ENCODE results near the gene IQCH. TPM values are rescaled to one million over a fixed set of nuclear protein-coding genes. Genes with fewer than 3 reads are reported as not detected.

IQCH gene
- total and polyA plus RNA-seq, 4 donors: 2.4 to 9.0 (median 4.8) TPM

DNA sequence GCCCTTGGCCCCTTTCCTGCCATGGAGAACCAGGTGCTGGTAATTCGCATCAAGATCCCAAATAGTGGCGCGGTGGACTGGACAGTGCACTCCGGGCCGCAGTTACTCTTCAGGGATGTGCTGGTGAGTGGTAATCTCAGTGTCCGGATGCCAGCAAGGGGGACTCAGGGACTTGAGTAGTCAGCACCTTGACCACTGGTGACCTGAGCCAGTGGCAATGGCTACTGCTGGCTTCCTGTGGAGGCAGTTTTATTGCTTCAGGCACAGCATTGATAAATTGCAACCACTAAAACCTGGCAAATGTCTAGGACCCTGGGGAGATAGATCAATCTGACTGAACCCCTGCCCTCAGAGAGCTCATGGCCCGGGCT lies 288.7 kb downstream of the IQCH start:
- WGBS (ENCODE audit: insufficient coverage): 52% methylated on average over 5 of the region's 7 CpGs
- Histone ChIP-seq H3K27ac (ENCODE audit: low read depth, low read length) (peak overlapping the region; percentile 78), H3K36me3 (ENCODE audit: control insufficient read depth, insufficient read depth, low read length) (no peaks in the 10 kb centered on the region), H3K9me3 (ENCODE audit: control insufficient read depth, insufficient read depth, low read length) (no peaks in the 10 kb centered on the region), H3K4me1 (ENCODE audit: control insufficient read depth, insufficient read depth, low read length) (peaks cover 24% of the 10 kb centered on the region), H3K4me3 (ENCODE audit: low read depth, low read length) (peak overlapping the region; percentile 78), H3K27me3 (ENCODE audit: control insufficient read depth, insufficient read depth, low read length) (no peaks in the 10 kb centered on the region)
- peak in 1 of 6 donors; percentile 24 for DNase-seq (ENCODE audit: low read depth in 4 of 6, low spot score in 6 of 6)

DNA sequence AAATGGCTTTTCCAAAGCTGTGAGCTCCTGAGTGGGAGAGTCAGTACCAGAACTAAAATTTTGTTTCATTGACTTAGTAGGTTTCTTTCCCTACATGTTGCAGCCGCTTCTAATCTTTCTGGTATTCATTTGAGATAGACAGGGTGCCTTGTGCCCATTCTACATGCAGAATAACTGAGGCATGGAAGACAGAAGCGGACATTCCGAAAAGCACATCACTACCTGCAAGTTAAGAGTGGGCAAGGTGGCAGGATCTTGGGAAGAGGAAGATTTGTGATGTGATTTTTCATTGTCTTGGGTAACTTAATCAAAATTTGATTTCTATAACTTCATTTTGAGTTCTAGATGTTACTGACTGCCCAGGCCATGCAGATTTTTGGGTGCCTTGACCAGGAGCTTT lies 289.9 kb downstream of the IQCH start:
- Histone ChIP-seq H3K4me3 (ENCODE audit: low read depth, low read length) (no peak overlapping the region), H3K9me3 (ENCODE audit: control insufficient read depth, insufficient read depth, low read length) (no peaks in the 10 kb centered on the region), H3K27ac (ENCODE audit: low read depth, low read length) (no peak overlapping the region), H3K36me3 (ENCODE audit: control insufficient read depth, insufficient read depth, low read length) (no peaks in the 10 kb centered on the region), H3K27me3 (ENCODE audit: control insufficient read depth, insufficient read depth, low read length) (no peaks in the 10 kb centered on the region), H3K4me1 (ENCODE audit: control insufficient read depth, insufficient read depth, low read length) (peaks cover 27% of the 10 kb centered on the region)
- WGBS (ENCODE audit: insufficient coverage): no CpG with 5 or more reads among the region's 3 CpGs
- no peak for DNase-seq (ENCODE audit: low read depth in 4 of 6, low spot score in 6 of 6)

GRCh38 chr15:67545864-67546263 lies 291.3 kb downstream of the IQCH start:
- Histone ChIP-seq H3K36me3 (ENCODE audit: control insufficient read depth, insufficient read depth, low read length) (no peaks in the 10 kb centered on the region), H3K27me3 (ENCODE audit: control insufficient read depth, insufficient read depth, low read length) (no peaks in the 10 kb centered on the region), H3K27ac (ENCODE audit: low read depth, low read length) (no peak overlapping the region), H3K4me3 (ENCODE audit: low read depth, low read length) (no peak overlapping the region), H3K4me1 (ENCODE audit: control insufficient read depth, insufficient read depth, low read length) (peaks cover 27% of the 10 kb centered on the region), H3K9me3 (ENCODE audit: control insufficient read depth, insufficient read depth, low read length) (no peaks in the 10 kb centered on the region)
- WGBS (ENCODE audit: insufficient coverage): 86% methylated on average over 3 of the region's 3 CpGs
- DNase-seq (ENCODE audit: low read depth in 4 of 6, low spot score in 6 of 6): no peak

DNA sequence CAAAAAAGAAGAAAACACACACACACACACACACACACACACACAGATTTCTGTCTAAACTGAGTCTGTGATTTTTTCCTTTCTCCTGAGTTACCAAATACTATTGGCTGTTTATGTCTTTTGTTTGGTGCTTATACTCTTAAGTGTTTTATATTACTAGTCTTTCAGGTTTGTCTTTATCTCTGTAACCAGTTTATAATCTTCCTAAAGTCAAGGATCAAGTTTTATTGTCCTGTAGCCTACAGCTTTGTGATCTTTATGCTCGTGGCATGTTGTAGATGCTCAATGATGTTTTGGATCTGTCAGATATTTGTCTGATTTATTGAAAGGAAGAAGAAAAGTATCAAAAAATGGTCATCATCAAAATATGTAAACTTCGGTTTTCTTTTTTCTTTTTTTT lies 292.5 kb downstream of the IQCH start:
- H3K27ac ChIP-seq (ENCODE audit: low read depth, low read length): no peak overlapping the region
- peaks cover 23% of the 10 kb centered on the region for H3K4me1 ChIP-seq (ENCODE audit: control insufficient read depth, insufficient read depth, low read length)
- no peak for DNase-seq (ENCODE audit: low read depth in 4 of 6, low spot score in 6 of 6)
- no peaks in the 10 kb centered on the region for H3K9me3 ChIP-seq (ENCODE audit: control insufficient read depth, insufficient read depth, low read length)
- WGBS (ENCODE audit: insufficient coverage): no CpG with 5 or more reads among the region's 2 CpGs
- peaks cover 2% of the 10 kb centered on the region for H3K36me3 ChIP-seq (ENCODE audit: control insufficient read depth, insufficient read depth, low read length)
- H3K27me3 ChIP-seq (ENCODE audit: control insufficient read depth, insufficient read depth, low read length): no peaks in the 10 kb centered on the region
- no peak overlapping the region for H3K4me3 ChIP-seq (ENCODE audit: low read depth, low read length)

DNA sequence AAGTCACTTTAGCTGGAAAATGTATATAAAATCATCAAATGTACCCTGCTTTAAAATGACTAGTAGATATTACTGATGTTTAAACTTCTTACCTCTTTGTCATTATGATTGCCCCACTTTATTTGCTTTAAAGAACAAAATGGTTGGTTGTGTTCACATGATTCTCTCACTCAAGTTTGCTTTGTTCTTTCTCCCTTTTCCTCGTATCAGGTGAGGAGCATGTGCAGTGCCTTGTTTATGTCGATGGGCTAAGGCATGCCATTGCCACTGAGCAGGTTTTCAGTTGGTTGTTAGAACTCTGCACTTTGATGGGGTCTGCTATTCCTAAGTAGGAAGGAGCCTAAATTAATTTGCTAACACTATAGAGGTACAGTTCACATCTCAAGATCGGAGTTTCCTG lies 293.2 kb downstream of the IQCH start:
- Histone ChIP-seq H3K4me3 (ENCODE audit: low read depth, low read length) (no peak overlapping the region), H3K9me3 (ENCODE audit: control insufficient read depth, insufficient read depth, low read length) (no peaks in the 10 kb centered on the region), H3K27me3 (ENCODE audit: control insufficient read depth, insufficient read depth, low read length) (no peaks in the 10 kb centered on the region), H3K36me3 (ENCODE audit: control insufficient read depth, insufficient read depth, low read length) (peaks cover 2% of the 10 kb centered on the region), H3K27ac (ENCODE audit: low read depth, low read length) (peak overlapping the region; percentile 71), H3K4me1 (ENCODE audit: control insufficient read depth, insufficient read depth, low read length) (peaks cover 23% of the 10 kb centered on the region)
- DNase-seq (ENCODE audit: low read depth in 4 of 6, low spot score in 6 of 6): no peak
- WGBS (ENCODE audit: insufficient coverage): no CpG with 5 or more reads among the region's 3 CpGs

GRCh38 chr15:67548236-67548852 lies 293.8 kb downstream of the IQCH start:
- DNase-seq (ENCODE audit: low read depth in 4 of 6, low spot score in 6 of 6): peak in 2 of 6 donors; percentile 21 to 57
- no CpG with 5 or more reads among the region's 2 CpGs for WGBS (ENCODE audit: insufficient coverage)
- Histone ChIP-seq H3K36me3 (ENCODE audit: control insufficient read depth, insufficient read depth, low read length) (peaks cover 2% of the 10 kb centered on the region), H3K9me3 (ENCODE audit: control insufficient read depth, insufficient read depth, low read length) (no peaks in the 10 kb centered on the region), H3K27me3 (ENCODE audit: control insufficient read depth, insufficient read depth, low read length) (no peaks in the 10 kb centered on the region), H3K4me3 (ENCODE audit: low read depth, low read length) (no peak overlapping the region), H3K27ac (ENCODE audit: low read depth, low read length) (peak overlapping the region; percentile 71), H3K4me1 (ENCODE audit: control insufficient read depth, insufficient read depth, low read length) (peaks cover 18% of the 10 kb centered on the region)

DNA sequence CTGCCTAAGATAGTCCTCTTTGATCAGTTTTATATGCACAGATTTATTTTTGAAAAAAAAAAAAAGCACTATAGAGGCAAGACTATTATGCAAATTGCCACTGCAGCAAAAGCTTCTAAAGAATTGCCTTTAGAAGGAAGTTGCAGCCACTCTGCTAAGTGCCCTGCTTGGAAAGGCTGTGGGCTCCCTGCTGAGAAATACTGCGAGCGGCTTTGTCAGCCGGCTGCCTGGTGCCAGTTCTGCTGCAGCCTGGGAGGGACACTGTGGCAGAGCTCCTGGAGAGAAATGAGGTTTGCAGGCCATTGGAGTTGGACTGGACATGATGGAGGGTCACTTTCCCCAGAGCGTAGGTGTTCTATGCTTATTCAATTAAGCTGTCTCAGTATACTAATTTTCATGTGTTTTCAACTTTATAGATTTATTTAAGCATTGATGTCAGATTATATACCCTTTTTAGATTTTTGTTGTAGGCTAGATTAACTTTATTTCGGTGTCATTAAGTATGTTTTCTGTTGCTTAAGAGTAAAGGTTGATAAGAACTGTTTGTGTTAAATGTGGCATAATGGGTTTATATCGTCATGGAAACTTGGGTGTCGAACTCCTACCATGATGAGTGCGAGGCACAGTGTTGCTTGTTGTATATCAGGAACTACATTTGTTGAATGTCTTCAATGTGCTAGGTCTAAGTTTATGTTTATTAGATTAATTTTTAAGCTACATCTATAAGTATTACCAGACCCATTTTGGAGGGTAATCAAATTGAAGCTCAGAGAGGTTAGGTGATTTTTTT lies 294.5 kb downstream of the IQCH start:
- Histone ChIP-seq H3K27me3 (ENCODE audit: control insufficient read depth, insufficient read depth, low read length) (no peaks in the 10 kb centered on the region), H3K27ac (ENCODE audit: low read depth, low read length) (peak overlapping the region; percentile 71), H3K4me1 (ENCODE audit: control insufficient read depth, insufficient read depth, low read length) (peaks cover 11% of the 10 kb centered on the region), H3K4me3 (ENCODE audit: low read depth, low read length) (no peak overlapping the region), H3K9me3 (ENCODE audit: control insufficient read depth, insufficient read depth, low read length) (no peaks in the 10 kb centered on the region), H3K36me3 (ENCODE audit: control insufficient read depth, insufficient read depth, low read length) (peaks cover 2% of the 10 kb centered on the region)
- WGBS (ENCODE audit: insufficient coverage): 31% methylated on average over 5 of the region's 8 CpGs
- DNase-seq (ENCODE audit: low read depth in 4 of 6, low spot score in 6 of 6): peak in 5 of 6 donors; percentile 56 to 92 (median 74)

GRCh38 chr15:67549736-67550135 lies 295.1 kb downstream of the IQCH start:
- H3K27ac ChIP-seq (ENCODE audit: low read depth, low read length): peak overlapping the region; percentile 71
- H3K27me3 ChIP-seq (ENCODE audit: control insufficient read depth, insufficient read depth, low read length): no peaks in the 10 kb centered on the region
- peaks cover 2% of the 10 kb centered on the region for H3K36me3 ChIP-seq (ENCODE audit: control insufficient read depth, insufficient read depth, low read length)
- 80% methylated on average over 2 of the region's 3 CpGs for WGBS (ENCODE audit: insufficient coverage)
- no peak overlapping the region for H3K4me3 ChIP-seq (ENCODE audit: low read depth, low read length)
- H3K4me1 ChIP-seq (ENCODE audit: control insufficient read depth, insufficient read depth, low read length): peaks cover 9% of the 10 kb centered on the region
- H3K9me3 ChIP-seq (ENCODE audit: control insufficient read depth, insufficient read depth, low read length): no peaks in the 10 kb centered on the region
- no peak for DNase-seq (ENCODE audit: low read depth in 4 of 6, low spot score in 6 of 6)

DNA sequence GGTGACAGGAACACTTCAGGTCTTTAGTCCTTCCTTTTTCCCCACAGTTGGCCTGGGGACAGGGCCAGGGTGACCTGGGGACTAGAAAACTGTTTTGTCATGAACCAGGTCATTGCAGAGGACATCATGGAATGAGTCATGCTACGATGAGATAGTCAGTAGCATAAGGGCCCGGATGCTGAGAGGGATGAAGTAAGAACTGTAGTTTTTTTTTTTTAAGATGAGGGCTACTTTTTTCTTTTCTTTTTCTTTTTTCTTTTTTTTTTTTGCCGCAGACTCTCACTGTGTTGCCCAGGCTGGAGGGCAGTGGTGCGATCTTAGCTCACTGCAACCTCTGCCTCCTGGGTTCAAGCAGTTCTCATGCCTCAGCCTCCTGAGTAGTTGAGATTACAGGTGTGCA lies 295.9 kb downstream of the IQCH start:
- Histone ChIP-seq H3K4me3 (ENCODE audit: low read depth, low read length) (no peak overlapping the region), H3K4me1 (ENCODE audit: control insufficient read depth, insufficient read depth, low read length) (peaks cover 6% of the 10 kb centered on the region), H3K9me3 (ENCODE audit: control insufficient read depth, insufficient read depth, low read length) (no peaks in the 10 kb centered on the region), H3K27me3 (ENCODE audit: control insufficient read depth, insufficient read depth, low read length) (no peaks in the 10 kb centered on the region), H3K27ac (ENCODE audit: low read depth, low read length) (no peak overlapping the region), H3K36me3 (ENCODE audit: control insufficient read depth, insufficient read depth, low read length) (peaks cover 2% of the 10 kb centered on the region)
- WGBS (ENCODE audit: insufficient coverage): 100% methylated on average over 1 of the region's 4 CpGs
- DNase-seq (ENCODE audit: low read depth in 4 of 6, low spot score in 6 of 6): no peak

DNA sequence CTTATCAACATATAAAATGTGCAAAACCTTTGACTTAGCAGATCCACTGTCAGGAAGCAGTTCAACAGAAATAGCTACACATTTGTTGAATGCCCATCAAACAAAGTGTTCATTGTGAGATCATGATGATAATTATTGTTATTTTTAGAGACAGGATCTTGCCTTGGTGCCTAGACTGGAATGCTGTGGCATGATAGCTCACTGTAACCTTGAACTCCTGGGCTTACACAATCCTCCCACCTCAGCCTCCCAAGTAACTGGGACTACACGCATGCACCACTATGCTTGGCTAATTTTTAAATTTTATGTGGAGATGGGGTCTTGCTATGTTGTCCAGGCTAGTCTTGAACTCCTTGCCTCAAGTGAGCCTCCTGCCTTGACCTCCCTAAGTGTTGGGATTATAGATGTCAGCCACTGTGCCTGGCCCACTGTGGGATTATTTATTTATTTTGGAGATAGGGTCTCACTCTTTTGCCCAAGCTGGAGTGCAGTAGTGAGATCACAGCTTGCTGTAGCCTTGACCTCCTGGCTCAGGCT lies 296.7 kb downstream of the IQCH start:
- H3K4me1 ChIP-seq (ENCODE audit: control insufficient read depth, insufficient read depth, low read length): peaks cover 6% of the 10 kb centered on the region
- no peaks in the 10 kb centered on the region for H3K27me3 ChIP-seq (ENCODE audit: control insufficient read depth, insufficient read depth, low read length)
- no peak for DNase-seq (ENCODE audit: low read depth in 4 of 6, low spot score in 6 of 6)
- no CpG with 5 or more reads among the region's 1 CpG for WGBS (ENCODE audit: insufficient coverage)
- no peak overlapping the region for H3K4me3 ChIP-seq (ENCODE audit: low read depth, low read length)
- H3K9me3 ChIP-seq (ENCODE audit: control insufficient read depth, insufficient read depth, low read length): no peaks in the 10 kb centered on the region
- H3K27ac ChIP-seq (ENCODE audit: low read depth, low read length): no peak overlapping the region
- H3K36me3 ChIP-seq (ENCODE audit: control insufficient read depth, insufficient read depth, low read length): peaks cover 2% of the 10 kb centered on the region

Data from spinal cord (tissue), 10 donors.